Mesothelial cell of epicardium (in vitro differentiated cells): ENCODE results near the gene RAI14. TPM values are rescaled to one million over a fixed set of nuclear protein-coding genes. Genes with fewer than 3 reads are reported as not detected.

Experiments used
- DNase-seq, 2 experiments: peaks; one replicate each; pipeline ENCODE4 v3.0.0; 2021; ENCODE audit warnings: low spot score in 2 of 2; ENCODE audit not compliant: unreplicated experiment in 2 of 2
- H3K27ac Mint-ChIP-seq: 2 replicates; pipeline ENCODE4 v1.8.0; 2021; ENCODE audit warnings: mixed read lengths
- H3K27me3 Mint-ChIP-seq: 2 replicates; pipeline ENCODE4 v1.8.0; 2021; ENCODE audit warnings: low read depth, mixed read lengths
- H3K36me3 Mint-ChIP-seq: 2 replicates; pipeline ENCODE4 v1.8.0; 2021; ENCODE audit warnings: mixed read lengths
- H3K4me1 Mint-ChIP-seq: 2 replicates; pipeline ENCODE4 v1.8.0; 2021; ENCODE audit warnings: mixed read lengths
- H3K4me3 Mint-ChIP-seq: 2 replicates; pipeline ENCODE4 v1.8.0; 2021; ENCODE audit warnings: mild to moderate bottlenecking, moderate library complexity, mixed read lengths
- H3K9me3 Mint-ChIP-seq: 2 replicates; pipeline ENCODE4 v1.8.0; 2021; ENCODE audit warnings: mixed read lengths
- CTCF ChIP-seq: fragments of 200-600 bp; sonication (generic); IDR thresholded peaks from one replicate; pipeline ENCODE4 v1.5.0; 2021; ENCODE audit warnings: antibody characterized with exemption; ENCODE audit not compliant: unreplicated experiment
- total RNA-seq: library from RNA; stranded (reverse); gene quantifications from 3 replicates; pipeline ENCODE4 v1.2.1, GENCODE V29; 2021

RAI14 gene
- total RNA-seq, 1 donor from 2014 or later = 134 TPM

- no peak for DNase-seq
- Mint-ChIP-seq H3K27ac (peak overlapping the region; percentile 62), H3K4me3 (no peak overlapping the region), H3K4me1 (peaks cover 53% of the 10 kb centered on the region), H3K9me3 (no peaks in the 10 kb centered on the region), H3K36me3 (peaks cover 13% of the 10 kb centered on the region), H3K27me3 (no peaks in the 10 kb centered on the region)
- no peak for TF ChIP-seq CTCF
Observed at GRCh38 chr5:34691326-34691725, 35.2 kb downstream of the RAI14 start.

GRCh38 chr5:34692786-34693185 is 36.7 kb downstream of the RAI14 start:
- TF ChIP-seq CTCF = no peak
- Mint-ChIP-seq H3K4me1 (peaks cover 43% of the 10 kb centered on the region), H3K4me3 (no peak overlapping the region), H3K27me3 (no peaks in the 10 kb centered on the region), H3K27ac (no peak overlapping the region), H3K36me3 (peaks cover 13% of the 10 kb centered on the region), H3K9me3 (no peaks in the 10 kb centered on the region)
- no peak for DNase-seq

GRCh38 chr5:34694012-34694411 is 37.9 kb downstream of the RAI14 start:
- H3K4me1 Mint-ChIP-seq = peaks cover 42% of the 10 kb centered on the region
- no peaks in the 10 kb centered on the region for H3K9me3 Mint-ChIP-seq
- TF ChIP-seq CTCF = no peak
- H3K27me3 Mint-ChIP-seq = no peaks in the 10 kb centered on the region
- peak overlapping the region; percentile 72 for H3K27ac Mint-ChIP-seq
- H3K4me3 Mint-ChIP-seq = no peak overlapping the region
- peaks cover 11% of the 10 kb centered on the region for H3K36me3 Mint-ChIP-seq
- no peak for DNase-seq

GRCh38 chr5:34694685-34695084 is 38.6 kb downstream of the RAI14 start:
- H3K27ac Mint-ChIP-seq = peak overlapping the region; percentile 72
- H3K4me1 Mint-ChIP-seq = peaks cover 47% of the 10 kb centered on the region
- H3K36me3 Mint-ChIP-seq = peaks cover 11% of the 10 kb centered on the region
- TF ChIP-seq CTCF = no peak
- DNase-seq = no peak
- H3K27me3 Mint-ChIP-seq = no peaks in the 10 kb centered on the region
- no peak overlapping the region for H3K4me3 Mint-ChIP-seq
- H3K9me3 Mint-ChIP-seq = no peaks in the 10 kb centered on the region

- H3K27ac Mint-ChIP-seq = peak overlapping the region; percentile 72
- H3K4me3 Mint-ChIP-seq = no peak overlapping the region
- H3K4me1 Mint-ChIP-seq = peaks cover 48% of the 10 kb centered on the region
Observed at GRCh38 chr5:34695275-34696027, 39.3 kb downstream of the RAI14 start.

More at GRCh38 chr5:34695275-34696027, 39.3 kb downstream of the RAI14 start:
- Mint-ChIP-seq H3K9me3 (no peaks in the 10 kb centered on the region), H3K27me3 (no peaks in the 10 kb centered on the region), H3K36me3 (peaks cover 4% of the 10 kb centered on the region)
- no peak for TF ChIP-seq CTCF
- no peak for DNase-seq
